Smooth muscle cell (in vitro differentiated cells): ENCODE results near the gene ASRGL1. TPM values are rescaled to one million over a fixed set of nuclear protein-coding genes. Genes with fewer than 3 reads are reported as not detected.
"Not testable (repeated sequence)": the region's sequence is repeated elsewhere in the genome, so short reads cannot be mapped to it uniquely, and the experiment has no call there.

Source experiments
- DNase-seq: peaks from one replicate; lab custom pipeline; 2025; ENCODE audit not compliant: unreplicated experiment; lab: John Stamatoyannopoulos, UW
- H2AFZ ChIP-seq: fragments of 200-600 bp; sonication (generic); 2 replicates; pipeline ENCODE4 v1.6.0; 2016; ENCODE audit warnings: antibody characterized with exemption, low read depth, mild to moderate bottlenecking
- H3F3A ChIP-seq: fragments of 200-600 bp; sonication (generic); 2 replicates; pipeline ENCODE4 v1.6.0; 2017; ENCODE audit warnings: antibody characterized with exemption, low read depth
- H3K27ac ChIP-seq: fragments of 200-600 bp; sonication (generic); 2 replicates; pipeline ENCODE4 v1.5.1; 2016; ENCODE audit warnings: low read depth, mild to moderate bottlenecking
- H3K27me3 ChIP-seq: fragments of 200-600 bp; sonication (generic); 2 replicates; pipeline ENCODE4 v1.6.1; 2016; ENCODE audit warnings: low read depth, mild to moderate bottlenecking
- H3K36me3 ChIP-seq: fragments of 200-600 bp; sonication (generic); 2 replicates; pipeline ENCODE4 v1.5.1; 2016; ENCODE audit warnings: low read depth
- H3K4me1 ChIP-seq: fragments of 200-600 bp; sonication (generic); 2 replicates; pipeline ENCODE4 v1.5.1; 2016; ENCODE audit warnings: low read depth
- H3K4me2 ChIP-seq: fragments of 200-600 bp; sonication (generic); 2 replicates; pipeline ENCODE4 v1.6.0; 2016; ENCODE audit warnings: mild to moderate bottlenecking
- H3K4me3 ChIP-seq: fragments of 200-600 bp; sonication (generic); 2 replicates; pipeline ENCODE4 v1.5.1; 2016; ENCODE audit warnings: mild to moderate bottlenecking
- H3K79me2 ChIP-seq: fragments of 200-600 bp; sonication (generic); 2 replicates; pipeline ENCODE4 v1.6.0; 2016; ENCODE audit warnings: low read depth, mild to moderate bottlenecking
- H3K9ac ChIP-seq: fragments of 200-600 bp; sonication (generic); 2 replicates; pipeline ENCODE4 v1.6.0; 2016; ENCODE audit warnings: low read depth
- H3K9me3 ChIP-seq: fragments of 200-600 bp; sonication (generic); replicated peaks from 2 replicates; pipeline ENCODE4 v1.5.1; 2016; ENCODE audit warnings: low read depth
- H4K20me1 ChIP-seq: fragments of 200-600 bp; sonication (generic); 2 replicates; pipeline ENCODE4 v1.6.0; 2016; ENCODE audit warnings: low read depth
- WGBS: methylation state at CpG from one replicate; pipeline ENCODE4 v1.1.7; 2016; ENCODE audit warnings: low lambda C conversion rate; 5-methylcytosine and 5-hydroxymethylcytosine counted together
- polyA plus RNA-seq: library from polyadenylated mRNA; unstranded; fragments of >200 nt; fragmentation: Nextera tagmentation; extraction: Ambion mirVana; gene quantifications from 2 replicates; pipeline ENCODE4 v1.2.1, GENCODE V29; 2016
- total RNA-seq: library from RNA; depleted of rRNA; stranded (reverse); fragments of >200 nt; gene quantifications from 2 replicates; pipeline ENCODE4 v1.2.3, GENCODE V29; 2014
- TF ChIP-seq, protein P1 (sequence below): fragments of 200-600 bp; sonication (generic); IDR thresholded peaks from 2 replicates; pipeline ENCODE4 v1.5.1; 2017; ENCODE audit warnings: borderline replicate concordance, mild to moderate bottlenecking, antibody characterized with exemption; ENCODE audit not compliant: insufficient read depth, poor library complexity, severe bottlenecking

The ASRGL1 gene
- total and polyA plus RNA-seq, 2 experiments from 2014 or later, result 0.97 to 1.4 TPM

DNA sequence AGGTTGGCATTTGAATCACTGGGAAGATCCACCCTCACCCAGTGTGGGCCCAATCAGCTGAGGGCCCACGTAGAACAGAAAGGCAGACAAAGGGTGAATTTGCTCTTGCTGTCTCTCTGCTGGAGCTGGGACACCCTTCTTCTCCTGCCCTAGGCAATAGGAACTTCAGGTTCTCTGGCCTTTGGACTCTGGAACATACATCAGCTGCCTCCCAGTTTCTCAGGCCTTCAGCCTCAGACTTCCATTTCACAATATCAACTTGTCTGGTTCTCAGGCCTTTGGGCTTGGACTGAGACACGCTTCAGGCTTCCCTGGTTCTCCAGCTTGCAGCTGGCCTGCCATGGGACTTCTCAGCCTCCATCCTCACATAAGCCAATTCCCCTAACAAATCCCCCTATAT lies 14.7 kb upstream of the ASRGL1 start:
- Histone ChIP-seq H3K9ac (no peak overlapping the region), H4K20me1 (no peaks in the 10 kb centered on the region), H3K4me1 (no peaks in the 10 kb centered on the region), H3K4me2 (no peak overlapping the region), H3K4me3 (no peak overlapping the region), H3K36me3 (no peaks in the 10 kb centered on the region), H3K9me3 (no peaks in the 10 kb centered on the region), H3K27ac (no peak overlapping the region), H3K27me3 (peaks cover 10% of the 10 kb centered on the region), H3K79me2 (no peaks in the 10 kb centered on the region), H2AFZ (no peak overlapping the region), H3F3A (no peaks in the 10 kb centered on the region)
- TF ChIP-seq, protein P1, sequence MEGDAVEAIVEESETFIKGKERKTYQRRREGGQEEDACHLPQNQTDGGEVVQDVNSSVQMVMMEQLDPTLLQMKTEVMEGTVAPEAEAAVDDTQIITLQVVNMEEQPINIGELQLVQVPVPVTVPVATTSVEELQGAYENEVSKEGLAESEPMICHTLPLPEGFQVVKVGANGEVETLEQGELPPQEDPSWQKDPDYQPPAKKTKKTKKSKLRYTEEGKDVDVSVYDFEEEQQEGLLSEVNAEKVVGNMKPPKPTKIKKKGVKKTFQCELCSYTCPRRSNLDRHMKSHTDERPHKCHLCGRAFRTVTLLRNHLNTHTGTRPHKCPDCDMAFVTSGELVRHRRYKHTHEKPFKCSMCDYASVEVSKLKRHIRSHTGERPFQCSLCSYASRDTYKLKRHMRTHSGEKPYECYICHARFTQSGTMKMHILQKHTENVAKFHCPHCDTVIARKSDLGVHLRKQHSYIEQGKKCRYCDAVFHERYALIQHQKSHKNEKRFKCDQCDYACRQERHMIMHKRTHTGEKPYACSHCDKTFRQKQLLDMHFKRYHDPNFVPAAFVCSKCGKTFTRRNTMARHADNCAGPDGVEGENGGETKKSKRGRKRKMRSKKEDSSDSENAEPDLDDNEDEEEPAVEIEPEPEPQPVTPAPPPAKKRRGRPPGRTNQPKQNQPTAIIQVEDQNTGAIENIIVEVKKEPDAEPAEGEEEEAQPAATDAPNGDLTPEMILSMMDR, result no peak
- DNase-seq, result no peak
- 81% methylated on average over 2 of the region's 2 CpGs for WGBS

- H3K4me3 ChIP-seq, result no peak overlapping the region
- H3K4me2 ChIP-seq, result no peak overlapping the region
- TF ChIP-seq, protein P1, result peak; percentile 47
- no peak overlapping the region for H3K9ac ChIP-seq
- no peaks in the 10 kb centered on the region for H3K4me1 ChIP-seq
- no peaks in the 10 kb centered on the region for H4K20me1 ChIP-seq
- H3K79me2 ChIP-seq, result no peaks in the 10 kb centered on the region
- no peaks in the 10 kb centered on the region for H3K9me3 ChIP-seq
- DNase-seq, result no peak
- H2AFZ ChIP-seq, result no peak overlapping the region
- WGBS, result 36% methylated on average over 18 of the region's 18 CpGs
- no peak overlapping the region for H3K27ac ChIP-seq
- peaks cover 10% of the 10 kb centered on the region for H3K27me3 ChIP-seq
- H3F3A ChIP-seq, result no peaks in the 10 kb centered on the region
- H3K36me3 ChIP-seq, result no peaks in the 10 kb centered on the region
Measured at GRCh38 chr11:62324731-62325556, 12.3 kb upstream of the ASRGL1 start.

- DNase-seq, H3K36me3 ChIP-seq, H3K27ac ChIP-seq, H3K4me1 ChIP-seq, H3K4me2 ChIP-seq, H3F3A ChIP-seq, H3K9me3 ChIP-seq, H3K9ac ChIP-seq, H4K20me1 ChIP-seq, H3K4me3 ChIP-seq, H2AFZ ChIP-seq, H3K79me2 ChIP-seq: not testable (repeated sequence)
- peaks cover 10% of the 10 kb centered on the region for H3K27me3 ChIP-seq
- WGBS, result 81% methylated on average over 5 of the region's 5 CpGs
Measured at GRCh38 chr11:62325781-62326180, 11.5 kb upstream of the ASRGL1 start.

DNA sequence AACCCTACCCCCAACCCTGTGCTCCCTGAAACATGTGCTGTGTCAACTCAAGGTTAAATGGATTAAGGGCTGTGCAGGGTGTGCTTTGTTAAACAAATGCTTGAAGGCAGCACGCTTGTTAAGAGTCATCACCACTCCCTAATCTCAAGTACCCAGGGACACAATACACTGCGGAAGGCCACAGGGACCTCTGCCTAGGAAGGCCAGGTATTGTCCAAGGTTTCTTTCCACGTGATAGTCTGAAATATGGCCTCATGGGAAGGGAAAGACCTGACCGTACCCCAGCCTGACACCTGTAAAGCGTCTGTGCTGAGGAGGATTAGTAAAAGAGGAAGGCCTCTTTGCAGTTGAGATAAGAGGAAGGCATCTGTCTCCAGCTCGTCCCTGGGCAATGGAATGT lies 10.5 kb upstream of the ASRGL1 start:
- not testable (repeated sequence) for DNase-seq, H3K9ac ChIP-seq, H3K79me2 ChIP-seq, H3K36me3 ChIP-seq, H3K27ac ChIP-seq, H3K9me3 ChIP-seq, H3K4me1 ChIP-seq, H3K4me3 ChIP-seq, H4K20me1 ChIP-seq, H3K4me2 ChIP-seq, H2AFZ ChIP-seq, H3F3A ChIP-seq
- 13% methylated on average over 6 of the region's 6 CpGs for WGBS
- H3K27me3 ChIP-seq, result peaks cover 11% of the 10 kb centered on the region

DNA sequence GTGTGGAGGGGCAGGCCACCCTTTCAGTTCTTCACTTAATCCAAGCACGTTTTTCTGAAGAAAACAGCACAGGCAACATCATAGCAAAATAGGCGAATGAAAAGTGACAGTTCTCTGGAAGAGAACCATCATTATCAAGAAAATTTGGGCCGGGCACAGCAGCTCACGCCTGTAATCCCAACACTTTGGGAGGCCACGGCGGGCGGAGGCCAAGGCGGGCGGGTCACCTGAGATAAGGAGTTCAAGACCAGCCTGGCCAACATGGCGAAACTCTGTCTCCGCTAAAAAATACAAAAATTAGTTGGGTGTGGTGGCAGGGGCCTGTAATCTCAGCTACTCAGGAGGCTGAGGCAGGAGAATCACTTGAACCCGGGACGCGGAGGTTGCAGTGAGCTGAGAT lies 9.7 kb upstream of the ASRGL1 start:
- not testable (repeated sequence) for H3F3A ChIP-seq, H3K9ac ChIP-seq, H3K27ac ChIP-seq, H4K20me1 ChIP-seq, H3K4me1 ChIP-seq, H3K36me3 ChIP-seq, H3K79me2 ChIP-seq, DNase-seq, H3K4me2 ChIP-seq, H3K9me3 ChIP-seq, H2AFZ ChIP-seq, H3K4me3 ChIP-seq
- 84% methylated on average over 14 of the region's 14 CpGs for WGBS
- H3K27me3 ChIP-seq, result peaks cover 19% of the 10 kb centered on the region

DNA sequence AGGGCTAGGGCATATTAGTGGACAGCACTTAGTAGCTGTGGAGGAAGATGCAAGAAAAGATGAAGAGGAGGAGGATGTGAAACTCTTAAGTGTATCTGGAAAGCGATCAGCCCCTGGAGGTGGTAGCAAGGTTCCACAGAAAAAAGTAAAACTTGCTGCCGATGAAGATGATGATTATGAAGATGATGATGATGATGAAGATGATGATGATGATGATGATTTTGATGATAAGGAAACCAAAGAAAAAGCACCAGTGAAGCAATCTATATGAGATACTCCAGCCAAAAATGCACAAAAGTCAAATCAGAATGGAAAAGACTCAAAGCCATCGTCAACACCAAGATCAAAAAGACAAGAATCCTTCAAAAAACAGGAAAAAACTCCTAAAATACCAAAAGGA lies 6.0 kb upstream of the ASRGL1 start:
- not testable (repeated sequence) for H3F3A ChIP-seq, H3K79me2 ChIP-seq, H3K36me3 ChIP-seq, H3K4me1 ChIP-seq, H3K27ac ChIP-seq, H3K4me3 ChIP-seq, H3K4me2 ChIP-seq, H3K9me3 ChIP-seq, H3K9ac ChIP-seq, H2AFZ ChIP-seq, DNase-seq, H4K20me1 ChIP-seq
- peaks cover 35% of the 10 kb centered on the region for H3K27me3 ChIP-seq
- 76% methylated on average over 3 of the region's 3 CpGs for WGBS
